CD14-positive monocyte (primary cell): Measurements from ENCODE around the gene CCNY. TPM values are rescaled to one million over a fixed set of nuclear protein-coding genes. Genes with fewer than 3 reads are reported as not detected.
"Not testable (repeated sequence)": the region's sequence is repeated elsewhere in the genome, so short reads cannot be mapped to it uniquely, and the experiment has no call there.

Experiments
- DNase-seq, 3 donors: peaks; one replicate each; pipeline ENCODE4 v3.0.0-alpha.2; 2011 to 2022
- H2AFZ ChIP-seq: 2 replicates; pipeline ENCODE4 v1.6.0; 2012; ENCODE audit warnings: mild to moderate bottlenecking, low read depth, low read length, inconsistent platforms; ENCODE audit not compliant: insufficient read depth, poor library complexity, severe bottlenecking
- H3K27ac ChIP-seq, 2 donors: 1 replicate in 1 of 2; 2 replicates in 1 of 2; pipeline ENCODE4 v1.5.1; 2012 to 2013; ENCODE audit warnings: low read length in 2 of 2, control low read depth in 1 of 2, inconsistent platforms in 1 of 2, low read depth in 1 of 2, mild to moderate bottlenecking in 1 of 2
- H3K27me3 ChIP-seq, 2 donors: one replicate each; pipeline versions ENCODE4 v1.6.0 to v1.6.1; 2011 to 2013; ENCODE audit warnings: low read length in 2 of 2; ENCODE audit not compliant: control insufficient read depth in 2 of 2, insufficient read depth in 2 of 2
- H3K36me3 ChIP-seq, 2 donors: replicated peaks in 1 of 2; 1 replicate in 1 of 2; 2 replicates in 1 of 2; pipeline versions ENCODE4 v1.5.1 to v1.6.1; 2012 to 2013; ENCODE audit warnings: low read length in 2 of 2, control low read depth in 1 of 2, inconsistent platforms in 1 of 2, mild to moderate bottlenecking in 1 of 2; ENCODE audit not compliant: insufficient read depth in 2 of 2, control insufficient read depth in 1 of 2
- H3K4me1 ChIP-seq, 2 donors: 1 replicate in 1 of 2; 2 replicates in 1 of 2; pipeline versions ENCODE4 v1.5.1 to v1.6.1; 2012 to 2013; ENCODE audit warnings: low read length in 2 of 2, control low read depth in 1 of 2, inconsistent platforms in 1 of 2, mild to moderate bottlenecking in 1 of 2, moderate library complexity in 1 of 2; ENCODE audit not compliant: insufficient read depth in 2 of 2, control insufficient read depth in 1 of 2
- H3K4me2 ChIP-seq: replicated peaks from 2 replicates; pipeline ENCODE3; 2012; ENCODE audit warnings: low read length, moderate library complexity, mild to moderate bottlenecking; ENCODE audit not compliant: poor library complexity, severe bottlenecking; ENCODE audit errors: extremely low read depth
- H3K4me3 ChIP-seq, 3 experiments: fragments of 200-600 bp in 1 of 3; sonication (generic) in 1 of 3; replicated peaks in 1 of 3; 1 replicate in 2 of 3; 2 replicates in 1 of 3; pipeline ENCODE4 v1.5.1; 2011 to 2013; ENCODE audit warnings: low read length in 3 of 3, mild to moderate bottlenecking in 3 of 3, control low read depth in 2 of 3, low read depth in 2 of 3, inconsistent platforms in 1 of 3, moderate library complexity in 1 of 3
- H3K79me2 ChIP-seq: 2 replicates; pipeline ENCODE4 v1.6.0; 2012; ENCODE audit warnings: mild to moderate bottlenecking, control low read depth, inconsistent platforms, low read length, moderate library complexity; ENCODE audit not compliant: insufficient read depth
- H3K9ac ChIP-seq: 2 replicates; pipeline ENCODE4 v1.6.0; 2017; ENCODE audit warnings: low read length, mild to moderate bottlenecking; ENCODE audit not compliant: insufficient read depth, poor library complexity, severe bottlenecking
- H3K9me3 ChIP-seq, 2 donors: replicated peaks in 1 of 2; 1 replicate in 1 of 2; 2 replicates in 1 of 2; pipeline versions ENCODE4 v1.5.1 to v1.6.1; 2012 to 2013; ENCODE audit warnings: low read length in 2 of 2, control low read depth in 1 of 2; ENCODE audit not compliant: control insufficient read depth in 1 of 2, insufficient read depth in 1 of 2
- H4K20me1 ChIP-seq: 2 replicates; pipeline ENCODE4 v1.6.0; 2012; ENCODE audit warnings: mild to moderate bottlenecking, low read length, control low read depth, moderate library complexity; ENCODE audit not compliant: insufficient read depth
- H3K27ac Mint-ChIP-seq, 7 donors: one replicate each; pipeline ENCODE4 v1.8.0; 2020; ENCODE audit warnings: mild to moderate bottlenecking in 7 of 7, mixed read lengths in 7 of 7, moderate library complexity in 6 of 7, inconsistent platforms in 2 of 7
- H3K27me3 Mint-ChIP-seq, 3 donors: one replicate each; pipeline ENCODE4 v1.8.0; 2021 to 2022; ENCODE audit warnings: low read depth in 3 of 3, mild to moderate bottlenecking in 3 of 3, mixed read lengths in 3 of 3, moderate library complexity in 3 of 3, inconsistent platforms in 1 of 3
- H3K36me3 Mint-ChIP-seq, 2 donors: one replicate each; pipeline ENCODE4 v1.8.0; 2020; ENCODE audit warnings: mixed read lengths in 2 of 2, inconsistent platforms in 1 of 2, mild to moderate bottlenecking in 1 of 2
- H3K4me1 Mint-ChIP-seq: one replicate; pipeline ENCODE4 v1.8.0; 2020; ENCODE audit warnings: mild to moderate bottlenecking, mixed read lengths
- H3K4me3 Mint-ChIP-seq, 2 donors: one replicate each; pipeline ENCODE4 v1.8.0; 2020; ENCODE audit warnings: mild to moderate bottlenecking in 2 of 2, mixed read lengths in 2 of 2, moderate library complexity in 1 of 2
- H3K9me3 Mint-ChIP-seq, 7 donors: one replicate each; pipeline ENCODE4 v1.8.0; 2020 to 2022; ENCODE audit warnings: mixed read lengths in 7 of 7, mild to moderate bottlenecking in 6 of 7, moderate library complexity in 6 of 7, inconsistent platforms in 2 of 7
- WGBS: methylation state at CpG from one replicate; pipeline ENCODE4 v1.1.5; 2013; ENCODE audit warnings: missing lambda C conversion rate; ENCODE audit not compliant: insufficient coverage; 5-methylcytosine and 5-hydroxymethylcytosine counted together
- intact Hi-C, 2 donors: fragments of 100-400 bp; cut with micrococcal nuclease; formaldehyde crosslinking; loops; one replicate each; pipeline versions ENCODE4 v1.15.0 to v1.15.1; 2023
- polyA plus RNA-seq, 3 donors: library from polyadenylated mRNA; depleted of rRNA in 1 of 3; unstranded in 2 of 3; stranded (reverse) in 1 of 3; fragments of 300-500 nt in 2 of 3; fragments of >200 nt in 1 of 3; fragmentation: Illumina TruSeq in 2 of 3; gene quantifications; 1 replicate in 2 of 3; 2 replicates in 1 of 3; pipeline ENCODE4 v1.2.3, GENCODE V29; 2012 to 2021
- TF ChIP-seq, protein P1 (sequence below): fragments of 200-600 bp; IDR thresholded peaks from one replicate; pipeline ENCODE4 v1.8.0; 2022; ENCODE audit warnings: antibody characterized with exemption, mild to moderate bottlenecking

CCNY gene
- polyA plus RNA-seq, 3 donors, result 39.9 to 116 (median 64.8) TPM

DNA sequence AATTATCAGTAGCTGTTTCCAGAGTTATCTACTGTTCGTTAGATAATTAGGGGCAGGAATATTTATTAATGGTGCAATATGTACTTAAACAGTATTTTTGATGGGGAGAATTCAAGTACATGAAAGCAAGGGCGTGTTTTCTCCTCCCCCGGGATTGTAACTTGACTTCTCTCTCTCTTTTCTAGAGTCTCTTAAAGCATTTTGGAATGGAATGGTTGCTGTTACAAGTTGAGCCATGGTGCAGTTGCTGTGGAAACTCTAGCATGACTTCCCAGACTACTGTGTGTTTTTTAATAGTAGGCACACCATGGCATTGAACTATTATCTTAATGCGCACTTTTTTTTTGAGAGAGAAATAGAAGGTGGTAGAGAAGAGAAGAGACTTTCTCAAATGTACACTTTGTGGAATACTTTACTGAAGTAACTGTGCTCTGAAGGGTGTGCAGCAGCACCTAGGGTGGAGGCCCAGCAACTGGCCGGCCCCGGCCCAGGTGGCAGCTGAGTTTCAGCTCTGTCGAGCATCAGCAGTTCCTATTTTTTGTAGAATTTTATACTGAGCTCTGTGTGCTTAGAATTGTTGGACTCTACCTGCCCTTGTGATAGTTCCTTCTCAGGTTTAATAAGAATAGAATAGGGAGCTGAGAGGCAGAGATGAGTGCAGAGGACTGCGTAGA is 64.4 kb downstream of the CCNY start:
- Mint-ChIP-seq H3K27me3 (no peaks in the 10 kb centered on the region), H3K4me1 (peaks cover 34% of the 10 kb centered on the region), H3K9me3 (peaks cover 0 to 3% (median 0%) of the 10 kb centered on the region in 7 donors), H3K27ac (no peak overlapping the region), H3K36me3 (peaks cover 0 to 2% of the 10 kb centered on the region in 2 donors), H3K4me3 (no peak overlapping the region)
- H3K9me3 ChIP-seq, result peaks cover 0 to 11% of the 10 kb centered on the region in 2 donors
- H3K9ac ChIP-seq, result no peak overlapping the region
- H3K36me3 ChIP-seq, result peaks cover 0 to 5% of the 10 kb centered on the region in 2 donors
- WGBS, result 94% methylated on average over 4 of the region's 8 CpGs
- H3K4me3 ChIP-seq, result no peak overlapping the region
- H4K20me1 ChIP-seq, result peaks cover 72% of the 10 kb centered on the region
- H3K27ac ChIP-seq, result peak overlapping the region in 1 of 2 donors; percentile 36
- intact Hi-C loops, result no loop called here
- H3K4me2 ChIP-seq, result no peak overlapping the region
- DNase-seq, result no peak
- H3K79me2 ChIP-seq, result peaks cover 93% of the 10 kb centered on the region
- TF ChIP-seq, protein P1, sequence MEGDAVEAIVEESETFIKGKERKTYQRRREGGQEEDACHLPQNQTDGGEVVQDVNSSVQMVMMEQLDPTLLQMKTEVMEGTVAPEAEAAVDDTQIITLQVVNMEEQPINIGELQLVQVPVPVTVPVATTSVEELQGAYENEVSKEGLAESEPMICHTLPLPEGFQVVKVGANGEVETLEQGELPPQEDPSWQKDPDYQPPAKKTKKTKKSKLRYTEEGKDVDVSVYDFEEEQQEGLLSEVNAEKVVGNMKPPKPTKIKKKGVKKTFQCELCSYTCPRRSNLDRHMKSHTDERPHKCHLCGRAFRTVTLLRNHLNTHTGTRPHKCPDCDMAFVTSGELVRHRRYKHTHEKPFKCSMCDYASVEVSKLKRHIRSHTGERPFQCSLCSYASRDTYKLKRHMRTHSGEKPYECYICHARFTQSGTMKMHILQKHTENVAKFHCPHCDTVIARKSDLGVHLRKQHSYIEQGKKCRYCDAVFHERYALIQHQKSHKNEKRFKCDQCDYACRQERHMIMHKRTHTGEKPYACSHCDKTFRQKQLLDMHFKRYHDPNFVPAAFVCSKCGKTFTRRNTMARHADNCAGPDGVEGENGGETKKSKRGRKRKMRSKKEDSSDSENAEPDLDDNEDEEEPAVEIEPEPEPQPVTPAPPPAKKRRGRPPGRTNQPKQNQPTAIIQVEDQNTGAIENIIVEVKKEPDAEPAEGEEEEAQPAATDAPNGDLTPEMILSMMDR, result no peak
- no peaks in the 10 kb centered on the region for H3K27me3 ChIP-seq
- peaks cover 14 to 15% of the 10 kb centered on the region in 2 donors for H3K4me1 ChIP-seq
- H2AFZ ChIP-seq, result no peak overlapping the region

DNA sequence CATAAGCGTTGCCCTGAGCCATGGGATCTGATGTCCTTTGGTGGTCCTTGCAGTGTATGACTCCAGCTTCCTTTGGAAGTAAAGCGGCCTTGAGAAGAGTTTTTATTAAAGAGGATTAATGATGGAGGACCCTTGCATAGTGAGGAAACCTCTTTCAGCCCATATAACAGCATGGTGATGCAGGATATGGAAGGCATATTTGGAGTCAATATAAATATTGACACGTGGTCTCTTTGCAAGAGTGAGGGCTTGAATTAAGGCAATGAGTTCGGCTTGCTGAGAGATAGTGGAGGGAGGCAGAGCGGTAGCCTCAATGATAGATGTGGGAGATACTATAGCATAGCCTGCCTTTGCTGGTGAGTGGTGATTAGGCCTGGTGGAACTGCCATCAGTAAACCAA is 67.2 kb downstream of the CCNY start:
- H3K27ac Mint-ChIP-seq, H2AFZ ChIP-seq, H3K36me3 Mint-ChIP-seq, H3K9me3 Mint-ChIP-seq, H3K27me3 Mint-ChIP-seq, intact Hi-C loops, H3K27me3 ChIP-seq, H3K4me2 ChIP-seq, DNase-seq, H3K4me3 Mint-ChIP-seq, H3K36me3 ChIP-seq, H3K4me3 ChIP-seq, H3K9ac ChIP-seq: not testable (repeated sequence)
- H3K27ac ChIP-seq, result peak overlapping the region in 1 of 2 donors; percentile 62
- H4K20me1 ChIP-seq, result peaks cover 65% of the 10 kb centered on the region
- H3K4me1 ChIP-seq, result peaks cover 15% of the 10 kb centered on the region in 2 donors
- 100% methylated on average over 4 of the region's 5 CpGs for WGBS
- peaks cover 84% of the 10 kb centered on the region for H3K79me2 ChIP-seq
- H3K9me3 ChIP-seq, result peaks cover 0 to 11% of the 10 kb centered on the region in 2 donors
- peaks cover 24% of the 10 kb centered on the region for H3K4me1 Mint-ChIP-seq

DNA sequence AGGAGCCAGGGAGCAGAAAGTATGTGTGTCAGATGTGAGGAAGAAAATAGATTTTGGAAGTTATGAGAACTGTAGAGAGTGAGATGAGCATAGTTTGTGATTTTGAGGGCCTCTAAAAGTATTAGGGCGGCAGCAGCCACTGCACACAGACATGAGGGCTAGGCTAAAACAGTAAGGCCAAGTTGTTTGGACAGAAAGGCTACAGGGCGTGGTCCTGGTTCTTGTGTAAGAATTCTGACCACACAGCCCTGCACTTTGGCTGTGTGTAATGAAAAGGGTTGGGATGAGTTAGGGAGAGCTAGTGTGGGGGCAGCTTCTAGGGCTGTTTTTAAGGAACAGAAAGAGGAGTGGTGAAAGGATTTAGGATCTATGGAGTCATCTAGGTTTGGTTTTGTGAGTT is 67.8 kb downstream of the CCNY start:
- H3K36me3 ChIP-seq, H3K27me3 Mint-ChIP-seq, H3K4me3 ChIP-seq, H3K27ac Mint-ChIP-seq, H3K27me3 ChIP-seq, H3K4me3 Mint-ChIP-seq, H3K4me2 ChIP-seq, H3K9ac ChIP-seq, H3K36me3 Mint-ChIP-seq, intact Hi-C loops, H2AFZ ChIP-seq, H3K9me3 Mint-ChIP-seq: not testable (repeated sequence)
- Histone ChIP-seq H4K20me1 (peaks cover 65% of the 10 kb centered on the region), H3K79me2 (peaks cover 84% of the 10 kb centered on the region), H3K4me1 (peaks cover 17 to 21% of the 10 kb centered on the region in 2 donors), H3K9me3 (peaks cover 0 to 11% of the 10 kb centered on the region in 2 donors), H3K27ac (peak overlapping the region in 1 of 2 donors; percentile 62)
- DNase-seq, result peak in 1 of 3 donors; percentile 17
- WGBS, result 17% methylated on average over 1 of the region's 2 CpGs
- H3K4me1 Mint-ChIP-seq, result peaks cover 20% of the 10 kb centered on the region

DNA sequence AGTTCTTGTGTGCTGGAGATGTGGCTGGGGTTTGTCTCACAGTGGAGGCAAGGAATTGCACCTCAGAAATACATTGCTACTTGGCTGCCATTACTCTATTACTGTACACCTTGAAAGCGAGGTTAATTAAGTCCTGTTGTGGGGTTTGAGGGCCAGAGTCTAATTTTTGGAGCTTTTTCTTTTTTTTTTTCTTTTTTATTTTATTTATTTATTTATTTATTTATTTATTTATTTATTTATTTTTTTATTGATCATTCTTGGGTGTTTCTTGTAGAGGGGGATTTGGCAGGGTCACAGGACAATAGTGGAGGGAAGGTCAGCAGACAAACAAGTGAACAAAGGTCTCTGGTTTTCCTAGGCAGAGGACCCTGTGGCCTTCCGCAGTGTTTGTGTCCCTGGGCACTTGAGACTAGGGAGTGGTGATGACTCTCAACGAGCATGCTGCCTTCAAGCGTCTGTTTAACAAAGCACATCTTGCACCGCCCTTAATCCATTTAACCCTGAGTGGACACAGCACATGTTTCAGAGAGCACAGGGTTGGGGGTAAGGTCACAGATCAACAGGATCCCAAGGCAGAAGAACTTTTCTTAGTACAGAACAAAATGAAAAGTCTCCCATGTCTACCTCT is 69.8 kb downstream of the CCNY start:
- H3K27me3 Mint-ChIP-seq, H3K4me2 ChIP-seq: not testable (repeated sequence)

More for the DNA sequence above, 69.8 kb downstream of the CCNY start:
- no CpG with 5 or more reads among the region's 5 CpGs for WGBS
- H2AFZ ChIP-seq, H3K36me3 ChIP-seq, H3K9me3 Mint-ChIP-seq, H3K9ac ChIP-seq, H3K27me3 ChIP-seq, H3K4me3 Mint-ChIP-seq, intact Hi-C loops, H3K4me3 ChIP-seq, H3K27ac ChIP-seq, H3K36me3 Mint-ChIP-seq, DNase-seq: not testable (repeated sequence)
- Histone ChIP-seq H3K9me3 (peaks cover 0 to 11% of the 10 kb centered on the region in 2 donors), H4K20me1 (peaks cover 66% of the 10 kb centered on the region), H3K4me1 (peaks cover 23 to 27% of the 10 kb centered on the region in 2 donors), H3K79me2 (peaks cover 86% of the 10 kb centered on the region)
- Mint-ChIP-seq H3K27ac (peak overlapping the region in 1 of 7 donors; percentile 15), H3K4me1 (peaks cover 11% of the 10 kb centered on the region)
